NCI-H2107 treated with DMSO at 0.1 percent for 48 hours (cell line): Measurements from ENCODE around the gene HASPIN.

Experiments
- DNase-seq: peaks from one replicate; lab custom pipeline; 2025; ENCODE audit not compliant: unreplicated experiment; lab: John Stamatoyannopoulos, UW

HASPIN gene

GRCh38 chr17:3723556-3724377 lies at the start of gene HASPIN:
Gene HASPIN, plus strand, starts transcription at chr17:3723903. Its CDS starts 33 bp downstream, at chr17:3723936.
- DNase-seq = peak; percentile 39

GRCh38 chr17:3675886-3676285 lies 47.8 kb upstream of the HASPIN start:
- no peak for DNase-seq

- DNase-seq = no peak
Observed at GRCh38 chr17:3678095-3678820, 45.4 kb upstream of the HASPIN start.

- no peak for DNase-seq
Observed at GRCh38 chr17:3678821-3679530, 44.7 kb upstream of the HASPIN start.

- no peak for DNase-seq
Observed at GRCh38 chr17:3679531-3680126, 44.1 kb upstream of the HASPIN start.

GRCh38 chr17:3681057-3681456 lies 42.6 kb upstream of the HASPIN start:
- no peak for DNase-seq

- no peak for DNase-seq
Observed at GRCh38 chr17:3681565-3681964, 42.1 kb upstream of the HASPIN start.

GRCh38 chr17:3682033-3682432 lies 41.7 kb upstream of the HASPIN start:
- no peak for DNase-seq

GRCh38 chr17:3683054-3683511 lies 40.6 kb upstream of the HASPIN start:
- DNase-seq = no peak

GRCh38 chr17:3685174-3685573 lies 38.5 kb upstream of the HASPIN start:
- DNase-seq = no peak

GRCh38 chr17:3688027-3688553 lies 35.6 kb upstream of the HASPIN start:
- no peak for DNase-seq

- no peak for DNase-seq
Observed at GRCh38 chr17:3688852-3689261, 34.8 kb upstream of the HASPIN start.

- DNase-seq = no peak
Observed at GRCh38 chr17:3689262-3690093, 34.2 kb upstream of the HASPIN start.

- DNase-seq = no peak
Observed at GRCh38 chr17:3690094-3690715, 33.5 kb upstream of the HASPIN start.

- DNase-seq = no peak
Observed at GRCh38 chr17:3691617-3692067, 32.1 kb upstream of the HASPIN start.

GRCh38 chr17:3692346-3692745 lies 31.4 kb upstream of the HASPIN start:
- no peak for DNase-seq

- no peak for DNase-seq
Observed at GRCh38 chr17:3693141-3693540, 30.6 kb upstream of the HASPIN start.

- no peak for DNase-seq
Observed at GRCh38 chr17:3693829-3694231, 29.9 kb upstream of the HASPIN start.

GRCh38 chr17:3695129-3695722 lies 28.5 kb upstream of the HASPIN start:
- no peak for DNase-seq
